ENCODE measurements around the gene CTSA.
"Not testable (repeated sequence)": the region's sequence is repeated elsewhere in the genome, so short reads cannot be mapped to it uniquely, and the experiment has no call there.

DNA sequence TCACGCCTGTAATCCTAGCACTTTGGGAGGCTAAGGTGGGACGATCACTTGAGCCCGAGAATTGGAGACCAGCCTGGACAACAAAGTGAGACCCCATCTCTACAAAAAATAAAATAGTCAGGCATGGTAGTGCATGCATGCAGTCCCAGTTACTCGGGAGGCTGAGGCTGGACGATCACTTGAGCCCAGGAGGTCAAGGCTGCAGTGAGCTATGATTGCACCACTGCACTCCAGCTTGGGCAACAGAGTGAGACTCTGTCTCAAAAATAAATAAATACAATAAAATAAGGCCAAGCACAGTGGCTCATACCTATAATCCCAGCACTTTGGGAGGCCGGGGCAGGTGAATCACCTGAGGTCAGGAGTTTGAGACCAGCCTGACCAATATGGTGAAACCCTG is 10.2 kb downstream of the CTSA start:
- TF ChIP-seq, protein P1, sequence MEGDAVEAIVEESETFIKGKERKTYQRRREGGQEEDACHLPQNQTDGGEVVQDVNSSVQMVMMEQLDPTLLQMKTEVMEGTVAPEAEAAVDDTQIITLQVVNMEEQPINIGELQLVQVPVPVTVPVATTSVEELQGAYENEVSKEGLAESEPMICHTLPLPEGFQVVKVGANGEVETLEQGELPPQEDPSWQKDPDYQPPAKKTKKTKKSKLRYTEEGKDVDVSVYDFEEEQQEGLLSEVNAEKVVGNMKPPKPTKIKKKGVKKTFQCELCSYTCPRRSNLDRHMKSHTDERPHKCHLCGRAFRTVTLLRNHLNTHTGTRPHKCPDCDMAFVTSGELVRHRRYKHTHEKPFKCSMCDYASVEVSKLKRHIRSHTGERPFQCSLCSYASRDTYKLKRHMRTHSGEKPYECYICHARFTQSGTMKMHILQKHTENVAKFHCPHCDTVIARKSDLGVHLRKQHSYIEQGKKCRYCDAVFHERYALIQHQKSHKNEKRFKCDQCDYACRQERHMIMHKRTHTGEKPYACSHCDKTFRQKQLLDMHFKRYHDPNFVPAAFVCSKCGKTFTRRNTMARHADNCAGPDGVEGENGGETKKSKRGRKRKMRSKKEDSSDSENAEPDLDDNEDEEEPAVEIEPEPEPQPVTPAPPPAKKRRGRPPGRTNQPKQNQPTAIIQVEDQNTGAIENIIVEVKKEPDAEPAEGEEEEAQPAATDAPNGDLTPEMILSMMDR (IDR thresholded peaks at IDR 0.05; ENCODE audit: low read length) = not testable (repeated sequence)
- not testable (repeated sequence) for TF ChIP-seq EZH2 (IDR thresholded peaks at IDR 0.05; ENCODE audit: borderline replicate concordance, low read length)

Measured in OCI-LY1 (cell line).